Measurements from ENCODE around the gene NDP. TPM values are rescaled to one million over a fixed set of nuclear protein-coding genes. Genes with fewer than 3 reads are reported as not detected.

The NDP gene
- not detected in 2 replicates for polyA plus RNA-seq (2011; rRNA removed)
- polyA plus RNA-seq (2012; cell fraction: cytosol; rRNA removed): not detected in 2 replicates
- not detected in 2 replicates for polyA plus RNA-seq (2012; cell fraction: nucleus; rRNA removed)
- not detected in 3 replicates for polyA plus RNA-seq (2017; fragmentation: RNase III; extraction: RNeasy Plus Mini Kit Qiagen cat#74134 plus additional on column Dnase treatment)
- not detected in 2 replicates for polyA minus RNA-seq (2011; rRNA and poly(A)+ RNA removed)

- ChIA-PET POLR2A (no interaction called here), CTCF (interaction anchor here (1.0 to 1.9 kb wide), 2 partner anchors 15 to 39 kb away, joined by 3 to 7 read pairs; no protein-coding TSS in a partner anchor)
- Histone ChIP-seq H3K4me1 (peaks cover 12% of the 10 kb centered on the region; the same call in 2 of the 3 replicates), H3K4me3 (no peak within 1 kb of the TSS), H3K9me3 (no peaks in the 10 kb centered on the region), H3K27ac (no peak within 1 kb of the TSS), H3K4me2 (0 out of 3 replicates have a peak within 1 kb of the TSS, but pooled peaks have one; percentile 4)
- TF ChIP-seq HDAC2 (IDR thresholded peaks at IDR 0.05) (no peak), FOSB (CRISPR knock-in tag; IDR thresholded peaks at IDR 0.05) (no peak), ZNF302 (CRISPR knock-in tag; IDR thresholded peaks at IDR 0.05) (no peak)
- DNase-seq (ENCODE audit: low read depth in 1 of 2, low spot score in 1 of 2) (no peak), ATAC-seq (no peak), FAIRE-seq (no peak)
- 73% methylated on average over 28 of the region's 28 CpGs for WGBS (ENCODE audit: missing lambda C conversion rate)
These were observed at the start of gene NDP for GRCh38 chrX:43973249-43974099. TSS of gene NDP (minus strand) at chrX:43973390. CDS start at chrX:43958645, 14,745 bp downstream.

- Histone ChIP-seq H3K4me2 (no peak overlapping the region), H3K27ac (no peak overlapping the region), H3K9me3 (no peaks in the 10 kb centered on the region), H3K4me3 (no peak overlapping the region), H3K4me1 (no peaks in the 10 kb centered on the region)
- ChIA-PET POLR2A (no interaction called here), CTCF (no interaction called here)
- no peak for FAIRE-seq
- TF ChIP-seq MAZ (IDR thresholded peaks at IDR 0.05; ENCODE audit: borderline replicate concordance, low read depth, low read length) (no peak), HOXB13 (CRISPR knock-in tag; IDR thresholded peaks at IDR 0.05; ENCODE audit: low read depth) (no peak), JUNB (IDR thresholded peaks at IDR 0.05) (no peak), RCOR1 (IDR thresholded peaks at IDR 0.05; ENCODE audit: low read depth, low read length) (no peak), REST (IDR thresholded peaks at IDR 0.05) (no peak), MAX (IDR thresholded peaks at IDR 0.05) (no peak), POLR2AphosphoS2 (conservative IDR thresholded peaks at IDR 0.05; ENCODE audit: low read length) (no peak), CEBPB (IDR thresholded peaks at IDR 0.05) (no peak), PHF8 (IDR thresholded peaks at IDR 0.05; ENCODE audit: borderline replicate concordance, low read depth) (no peak), USF2 (IDR thresholded peaks at IDR 0.05) (no peak), BCL3 (IDR thresholded peaks at IDR 0.05) (no peak), SREBF2 (IDR thresholded peaks at IDR 0.05) (no peak), MYC (IDR thresholded peaks at IDR 0.05; ENCODE audit: borderline replicate concordance, low read length) (no peak), ZNF302 (CRISPR knock-in tag; IDR thresholded peaks at IDR 0.05) (no peak), PBX3 (IDR thresholded peaks at IDR 0.05) (no peak), CBX2 (IDR thresholded peaks at IDR 0.05; ENCODE audit: borderline replicate concordance, low read depth) (no peak), RNF2 (IDR thresholded peaks at IDR 0.05; ENCODE audit: borderline replicate concordance, low read depth) (no peak), CBX8 (IDR thresholded peaks at IDR 0.05) (no peak)
- no peak for ATAC-seq
- WGBS (ENCODE audit: missing lambda C conversion rate): 50% methylated on average over 2 of the region's 2 CpGs
- DNase-seq (ENCODE audit: low read depth in 1 of 2, low spot score in 1 of 2): no peak
These were observed 49.8 kb upstream of the NDP start for GRCh38 chrX:44022964-44023363.

All from A549 (cell line).